GM18498 (cell line): ENCODE data around the gene ENTPD5.
"Not testable (repeated sequence)": the region's sequence is repeated elsewhere in the genome, so short reads cannot be mapped to it uniquely, and the experiment has no call there.

ENCODE experiments used
- ATAC-seq: cut with Tn5 transposase; IDR thresholded peaks from one replicate; pipeline ENCODE4 v1.9.1; 2021; ENCODE audit warnings: mild to moderate bottlenecking, moderate library complexity; ENCODE audit not compliant: unreplicated experiment

The ENTPD5 gene

GRCh38 chr14:74008843-74009499 is 10.1 kb downstream of the ENTPD5 start:
- ATAC-seq = no peak

GRCh38 chr14:74005664-74006063 is 13.4 kb downstream of the ENTPD5 start:
- ATAC-seq = not testable (repeated sequence)

- no peak for ATAC-seq
Measured at GRCh38 chr14:73998726-73999125, 20.4 kb downstream of the ENTPD5 start.

- ATAC-seq = no peak
Measured at GRCh38 chr14:73997944-73998447, 21.1 kb downstream of the ENTPD5 start.

- no peak for ATAC-seq
Measured at GRCh38 chr14:73997108-73997943, 21.8 kb downstream of the ENTPD5 start.

- ATAC-seq = no peak
Measured at GRCh38 chr14:73996731-73997107, 22.4 kb downstream of the ENTPD5 start.

- no peak for ATAC-seq
Measured at GRCh38 chr14:73995977-73996378, 23.1 kb downstream of the ENTPD5 start.

- not testable (repeated sequence) for ATAC-seq
Measured at GRCh38 chr14:73994926-73995325, 24.2 kb downstream of the ENTPD5 start.

GRCh38 chr14:73991092-73991491 is 28.0 kb downstream of the ENTPD5 start:
- no peak for ATAC-seq

GRCh38 chr14:73988656-73989055 is 30.4 kb downstream of the ENTPD5 start:
- ATAC-seq = not testable (repeated sequence)

- ATAC-seq = no peak
Measured at GRCh38 chr14:73988065-73988464, 31.0 kb downstream of the ENTPD5 start.

- no peak for ATAC-seq
Measured at GRCh38 chr14:73977896-73978295, 41.2 kb downstream of the ENTPD5 start.

GRCh38 chr14:73976125-73976524 is 43.0 kb downstream of the ENTPD5 start:
- ATAC-seq = no peak

- ATAC-seq = no peak
Measured at GRCh38 chr14:73973497-73973896, 45.6 kb downstream of the ENTPD5 start.

- ATAC-seq = no peak
Measured at GRCh38 chr14:73968885-73969284, 50.2 kb downstream of the ENTPD5 start.

- no peak for ATAC-seq
Measured at GRCh38 chr14:73965216-73965615, 53.9 kb downstream of the ENTPD5 start.

- no peak for ATAC-seq
Measured at GRCh38 chr14:73961192-73961591, 57.9 kb downstream of the ENTPD5 start.

- no peak for ATAC-seq
Measured at GRCh38 chr14:73958591-73958990, 60.5 kb downstream of the ENTPD5 start.

- no peak for ATAC-seq
Measured at GRCh38 chr14:73955674-73956073, 63.4 kb downstream of the ENTPD5 start.

GRCh38 chr14:73953731-73954130 is 65.4 kb downstream of the ENTPD5 start:
- no peak for ATAC-seq

- peak; percentile 89 for ATAC-seq
Measured at GRCh38 chr14:73949752-73950734, 69.0 kb downstream of the ENTPD5 start, which contains the start of the genes COQ6 and FAM161B. TSS of gene COQ6 (plus strand) at chr14:73950302. CDS start at chr14:73950333, 31 bp downstream. TSS of gene FAM161B (minus strand) at chr14:73950094. CDS start at chr14:73950026, 68 bp downstream.
